GM12874 (cell line): ENCODE data around the gene DOCK4.

ENCODE experiments used
- TF ChIP-seq, protein P1 (sequence below): IDR thresholded peaks from 2 replicates; pipeline ENCODE4 v1.5.1; 2011; ENCODE audit warnings: low read depth, mild to moderate bottlenecking, control low read depth, low read length, moderate library complexity; ENCODE audit not compliant: insufficient read depth

The DOCK4 gene

DNA sequence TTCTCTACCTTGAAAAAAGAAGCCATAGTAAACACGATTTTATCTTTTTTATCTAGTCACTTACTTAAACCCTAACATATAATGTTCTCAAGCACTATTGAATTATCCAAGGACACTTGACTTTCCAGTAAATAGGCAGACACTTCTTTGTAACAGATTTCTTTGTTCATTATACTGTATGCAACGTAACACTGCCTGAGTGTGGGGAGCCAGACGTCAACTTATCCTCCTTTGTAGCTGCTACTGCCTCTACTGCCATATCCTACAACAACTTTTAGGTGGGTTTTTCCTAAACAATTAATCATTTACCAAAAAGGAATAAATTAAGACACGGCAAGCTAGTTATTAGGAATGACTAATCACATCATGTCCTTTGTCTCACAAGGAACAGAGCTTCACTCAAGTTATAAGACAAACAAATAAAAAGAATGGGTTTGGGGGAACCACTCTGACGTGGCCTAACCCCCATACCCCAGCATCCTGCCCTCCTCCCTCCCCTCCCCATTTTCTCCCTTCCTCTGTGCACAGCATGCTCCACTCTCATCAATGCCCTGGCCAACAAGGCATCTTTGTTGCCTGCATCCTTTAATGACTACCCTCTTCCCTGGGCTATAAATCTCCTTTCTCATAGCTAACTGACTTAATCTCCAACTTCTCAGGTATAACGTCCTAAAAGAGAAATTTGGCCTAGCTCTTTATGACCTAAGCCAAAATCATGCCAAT, 43.3 kb downstream of the DOCK4 start:
- TF ChIP-seq, protein P1, sequence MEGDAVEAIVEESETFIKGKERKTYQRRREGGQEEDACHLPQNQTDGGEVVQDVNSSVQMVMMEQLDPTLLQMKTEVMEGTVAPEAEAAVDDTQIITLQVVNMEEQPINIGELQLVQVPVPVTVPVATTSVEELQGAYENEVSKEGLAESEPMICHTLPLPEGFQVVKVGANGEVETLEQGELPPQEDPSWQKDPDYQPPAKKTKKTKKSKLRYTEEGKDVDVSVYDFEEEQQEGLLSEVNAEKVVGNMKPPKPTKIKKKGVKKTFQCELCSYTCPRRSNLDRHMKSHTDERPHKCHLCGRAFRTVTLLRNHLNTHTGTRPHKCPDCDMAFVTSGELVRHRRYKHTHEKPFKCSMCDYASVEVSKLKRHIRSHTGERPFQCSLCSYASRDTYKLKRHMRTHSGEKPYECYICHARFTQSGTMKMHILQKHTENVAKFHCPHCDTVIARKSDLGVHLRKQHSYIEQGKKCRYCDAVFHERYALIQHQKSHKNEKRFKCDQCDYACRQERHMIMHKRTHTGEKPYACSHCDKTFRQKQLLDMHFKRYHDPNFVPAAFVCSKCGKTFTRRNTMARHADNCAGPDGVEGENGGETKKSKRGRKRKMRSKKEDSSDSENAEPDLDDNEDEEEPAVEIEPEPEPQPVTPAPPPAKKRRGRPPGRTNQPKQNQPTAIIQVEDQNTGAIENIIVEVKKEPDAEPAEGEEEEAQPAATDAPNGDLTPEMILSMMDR: no peak

DNA sequence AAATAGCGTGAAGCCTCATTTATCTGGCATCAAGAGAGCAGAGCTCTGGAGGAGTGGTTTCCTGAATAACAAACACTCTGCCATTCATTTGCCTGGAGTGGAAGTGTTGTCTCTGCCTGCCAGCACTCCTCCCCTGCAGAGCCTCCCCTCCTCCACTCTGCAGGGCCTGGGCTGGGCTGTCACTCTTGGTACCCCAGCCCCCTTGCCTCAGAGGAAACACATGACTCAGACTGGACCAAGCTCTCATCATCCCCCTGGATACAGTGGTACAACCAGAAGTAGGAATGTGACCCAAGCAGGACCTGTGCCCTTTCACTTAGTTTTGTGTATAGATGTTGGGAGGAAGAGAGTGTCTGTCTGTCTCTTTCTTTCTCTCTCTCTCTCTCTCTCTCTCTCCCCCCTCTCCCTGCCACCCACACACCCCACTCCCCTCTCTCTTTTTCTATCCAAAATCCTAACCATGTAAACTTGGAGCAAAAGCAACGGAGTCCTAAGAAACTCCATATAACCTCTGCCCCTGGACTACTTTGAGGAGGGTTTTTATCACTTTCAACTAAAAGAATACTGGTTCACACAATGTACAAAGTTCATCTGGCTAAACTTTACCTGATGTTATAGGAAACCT, 43.9 kb downstream of the DOCK4 start:
- TF ChIP-seq, protein P1: no peak

DNA sequence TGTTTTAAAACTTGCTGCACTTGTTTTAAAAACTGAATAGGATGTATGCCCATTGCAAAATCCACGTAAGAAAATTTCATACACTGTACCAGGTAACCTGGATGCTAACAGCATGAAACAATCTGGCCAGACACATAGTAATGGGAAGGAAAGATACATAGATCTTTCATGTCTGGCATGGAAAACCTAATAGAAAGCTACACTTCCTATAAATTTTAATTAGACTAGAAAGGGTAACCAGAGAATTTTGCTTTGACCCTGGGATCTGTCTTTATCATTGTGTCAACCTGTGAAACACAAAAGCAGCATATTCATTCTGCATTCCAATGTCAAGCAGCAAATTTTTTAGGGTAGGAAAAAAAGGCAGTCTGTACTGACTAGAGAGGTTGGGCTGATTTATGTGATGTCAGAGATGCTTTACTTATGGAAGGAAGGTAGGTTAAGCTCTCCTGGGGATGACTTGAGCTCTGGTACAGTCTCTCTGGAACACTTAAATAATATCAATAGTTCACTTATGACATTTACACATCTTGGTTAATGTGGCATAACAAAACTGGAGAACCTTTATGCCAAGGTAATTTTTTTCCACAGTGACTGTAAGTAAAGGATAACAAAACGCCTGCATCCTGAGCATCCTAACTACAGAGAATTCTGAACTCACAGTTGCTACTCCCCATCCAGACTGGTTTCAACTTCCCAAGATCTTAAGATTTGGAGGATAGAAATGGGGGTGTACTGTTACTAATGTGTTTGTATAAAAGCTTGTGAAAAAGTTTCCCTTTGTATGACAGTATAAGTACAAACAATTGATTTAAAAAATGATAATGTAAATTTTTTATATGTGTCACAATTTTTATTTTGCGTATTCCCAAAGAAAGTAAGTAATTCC, 44.7 kb downstream of the DOCK4 start:
- TF ChIP-seq, protein P1: no peak

DNA sequence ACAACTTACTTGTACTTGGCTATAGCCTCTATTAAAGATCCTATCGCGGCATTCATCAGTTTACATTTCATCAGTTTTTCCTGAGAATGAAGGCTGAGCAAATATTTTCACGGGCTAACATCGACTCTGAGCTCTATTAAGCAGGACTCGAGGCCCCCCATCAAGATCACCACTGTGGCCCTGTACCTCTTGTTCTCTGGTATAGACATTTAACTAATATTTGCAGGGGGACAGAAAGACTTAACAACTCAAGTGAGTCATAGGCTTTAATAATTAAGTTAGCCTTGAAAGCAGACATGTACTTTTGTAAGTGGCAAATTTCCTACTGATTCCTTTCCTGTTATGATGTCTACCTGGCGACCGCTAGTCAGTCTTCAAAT, 45.4 kb downstream of the DOCK4 start:
- TF ChIP-seq, protein P1: no peak

DNA sequence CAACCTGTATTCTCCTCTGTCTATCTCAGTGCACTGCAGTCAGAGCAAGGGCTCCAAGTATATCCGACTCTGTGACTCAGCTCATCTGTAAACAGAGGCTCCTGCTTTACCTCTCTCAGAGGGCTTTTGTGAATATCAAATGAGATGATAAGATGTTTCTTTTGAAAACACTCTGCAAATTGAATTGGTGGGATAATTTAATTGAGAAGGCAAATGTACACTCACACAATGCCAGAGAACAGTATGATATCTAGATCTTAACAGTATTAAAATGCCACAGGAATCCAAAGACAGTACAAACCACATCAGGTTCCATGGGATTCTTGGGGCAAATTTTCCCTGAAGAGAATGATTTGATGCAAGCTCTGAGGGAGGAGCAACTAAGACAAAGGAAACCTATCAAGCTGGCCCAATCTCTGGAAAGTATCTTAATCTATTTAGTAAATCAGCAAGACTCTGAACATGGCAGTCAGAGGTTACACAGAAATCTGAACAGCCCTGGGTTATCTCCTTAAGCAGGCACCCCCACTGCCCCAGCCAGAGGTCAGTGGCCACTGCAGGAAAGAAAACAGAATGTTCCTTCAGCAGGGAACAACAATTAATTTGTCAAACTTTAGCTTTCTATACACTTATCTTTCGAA, 45.9 kb downstream of the DOCK4 start:
- TF ChIP-seq, protein P1: no peak

DNA sequence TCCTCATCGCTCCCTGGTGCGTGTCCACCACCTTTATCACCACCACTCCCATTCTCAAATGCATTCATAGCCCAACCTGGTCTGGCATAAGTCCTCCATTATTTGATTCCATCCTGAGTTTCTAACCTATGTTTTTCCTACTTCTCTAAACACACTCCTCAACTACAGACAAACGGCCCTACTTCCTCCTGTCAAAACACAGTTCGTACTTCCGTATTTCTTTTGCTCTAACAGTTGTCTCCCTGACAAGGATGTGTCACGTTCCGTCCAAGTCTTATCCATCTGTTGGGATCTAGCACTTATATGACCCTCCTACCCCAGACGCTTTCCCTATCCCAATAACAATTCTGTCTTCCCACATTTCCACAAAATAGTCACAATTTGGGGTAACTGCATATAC, 46.8 kb downstream of the DOCK4 start:
- TF ChIP-seq, protein P1: no peak

DNA sequence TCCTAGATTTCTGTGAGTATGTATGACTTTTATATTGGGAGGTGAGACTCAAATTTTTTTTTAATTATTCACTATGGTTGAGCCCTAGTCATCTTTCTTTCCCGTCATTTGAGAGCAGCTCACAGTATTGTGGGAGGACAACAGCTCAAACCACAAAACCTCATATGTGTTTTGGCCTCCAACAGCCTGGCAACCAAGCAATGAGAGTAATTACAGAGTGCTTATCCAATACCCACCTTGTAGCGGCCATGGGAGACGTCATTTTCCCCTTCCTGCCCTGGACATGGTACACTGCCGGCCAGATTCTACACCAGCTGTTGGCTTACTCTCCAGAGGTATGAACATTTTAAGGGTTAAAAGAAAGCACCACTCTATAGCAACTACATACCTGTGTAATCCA, 49.1 kb downstream of the DOCK4 start:
- TF ChIP-seq, protein P1: no peak
